NCI-H128 (cell line): ENCODE measurements around the gene TAF1C.

Experiments used
- DNase-seq: peaks from one replicate; lab custom pipeline; 2025; ENCODE audit not compliant: unreplicated experiment; lab: John Stamatoyannopoulos, UW

Gene TAF1C

GRCh38 chr16:84183911-84184591 lies 2.8 kb downstream of the TAF1C start:
- DNase-seq: no peak

GRCh38 chr16:84183572-84183875 lies 3.3 kb downstream of the TAF1C start:
- no peak for DNase-seq

GRCh38 chr16:84182680-84183571 lies 3.9 kb downstream of the TAF1C start:
- DNase-seq: no peak

GRCh38 chr16:84182104-84182503 lies 4.8 kb downstream of the TAF1C start:
- no peak for DNase-seq

- DNase-seq: no peak
These were observed 5.5 kb downstream of the TAF1C start for GRCh38 chr16:84181144-84181915.

- no peak for DNase-seq
These were observed 6.2 kb downstream of the TAF1C start for GRCh38 chr16:84180519-84181140.

- no peak for DNase-seq
These were observed 7.1 kb downstream of the TAF1C start for GRCh38 chr16:84179612-84180320.

GRCh38 chr16:84178892-84179611 lies 7.8 kb downstream of the TAF1C start:
- DNase-seq: no peak

GRCh38 chr16:84178146-84178765 lies 8.6 kb downstream of the TAF1C start:
- no peak for DNase-seq

GRCh38 chr16:84177741-84178073 lies 9.2 kb downstream of the TAF1C start:
- no peak for DNase-seq

- DNase-seq: no peak
These were observed 10.4 kb downstream of the TAF1C start for GRCh38 chr16:84176192-84177053.

- no peak for DNase-seq
These were observed 11.3 kb downstream of the TAF1C start for GRCh38 chr16:84175350-84176081.

GRCh38 chr16:84174396-84174795 lies 12.5 kb downstream of the TAF1C start:
- no peak for DNase-seq

- DNase-seq: no peak
These were observed 17.0 kb downstream of the TAF1C start for GRCh38 chr16:84169765-84170310.

GRCh38 chr16:84166796-84167695 lies 19.8 kb downstream of the TAF1C start:
- no peak for DNase-seq

GRCh38 chr16:84165746-84166145 lies 21.1 kb downstream of the TAF1C start:
- no peak for DNase-seq

- no peak for DNase-seq
These were observed 25.1 kb downstream of the TAF1C start for GRCh38 chr16:84161801-84162200.
